NCI-H748 (cell line): ENCODE measurements around the gene ACTR8.

Source experiments
- DNase-seq: peaks from one replicate; lab custom pipeline; 2025; ENCODE audit not compliant: unreplicated experiment; lab: John Stamatoyannopoulos, UW

The ACTR8 gene

DNA sequence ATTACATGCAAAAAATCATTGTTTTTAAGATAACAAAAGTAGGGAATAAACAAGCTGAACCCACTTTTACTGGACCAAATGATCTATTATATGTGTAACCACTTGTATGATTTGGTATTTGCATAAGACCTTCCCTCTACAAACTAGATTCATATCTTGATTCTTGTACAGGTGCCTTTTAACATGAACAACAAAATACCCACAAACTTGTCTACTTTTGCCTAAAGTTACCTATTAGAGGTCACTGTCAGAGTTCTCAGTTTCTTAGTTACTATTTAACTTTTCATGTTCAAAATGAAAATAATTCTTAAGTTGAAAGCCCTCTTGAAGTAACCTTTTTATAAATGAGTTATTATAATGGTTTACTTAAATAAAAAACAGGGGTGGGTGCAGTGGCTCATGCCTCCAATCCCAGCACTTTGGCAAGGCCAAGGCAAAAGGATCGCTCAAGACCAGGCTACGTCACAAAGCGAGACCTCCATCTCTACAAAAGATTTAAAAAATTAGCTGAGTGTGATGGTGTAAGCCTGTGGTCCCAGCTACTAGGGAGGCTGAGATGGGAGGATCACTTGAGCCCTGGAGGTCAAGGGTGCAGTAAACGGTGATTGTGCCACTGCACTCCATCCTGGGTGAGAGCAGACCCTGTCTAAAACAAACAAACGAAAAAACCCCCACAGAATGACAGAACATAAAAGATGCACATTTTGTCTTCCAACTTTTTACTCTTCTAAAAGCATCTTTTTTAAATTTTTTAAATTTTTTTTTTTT is 16.0 kb downstream of the ACTR8 start:
- DNase-seq, result no peak

DNA sequence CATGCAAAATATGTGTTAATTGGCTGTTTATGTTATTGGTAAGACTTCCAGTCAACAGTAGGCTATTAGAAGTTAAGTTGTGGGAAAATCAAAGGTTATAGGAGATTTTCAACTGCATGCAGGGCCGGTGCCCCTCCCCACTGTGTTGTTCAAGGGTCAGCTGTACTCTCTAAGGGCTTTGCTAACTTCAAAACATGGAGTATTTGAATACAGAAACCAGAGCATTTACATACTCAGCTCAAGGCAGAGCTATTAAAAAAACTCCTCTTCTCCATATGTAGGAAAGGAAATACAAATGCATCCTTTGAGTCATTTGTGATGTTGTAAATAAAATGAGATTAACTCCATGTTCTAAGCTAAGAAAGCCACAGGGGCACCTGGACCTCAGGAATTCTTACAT is 18.8 kb downstream of the ACTR8 start:
- no peak for DNase-seq

DNA sequence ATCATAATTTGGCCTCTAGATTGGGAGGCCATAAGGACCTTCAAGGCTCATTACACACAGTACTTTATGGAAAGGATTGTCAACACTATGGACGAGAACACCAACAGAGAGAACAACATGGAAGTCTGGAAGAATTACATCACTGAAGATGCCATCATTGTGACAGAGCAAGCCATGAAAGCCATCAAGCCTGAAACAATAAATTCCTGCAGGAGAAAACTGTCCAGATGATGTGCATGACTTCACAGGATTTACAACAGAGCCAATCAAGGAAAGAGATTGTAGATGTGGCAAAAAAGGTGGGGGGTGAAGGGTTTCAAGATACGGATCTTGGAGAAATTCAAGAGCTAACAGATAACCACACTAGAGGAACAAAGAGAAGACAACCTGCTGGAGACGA is 19.7 kb downstream of the ACTR8 start:
- DNase-seq, result no peak

DNA sequence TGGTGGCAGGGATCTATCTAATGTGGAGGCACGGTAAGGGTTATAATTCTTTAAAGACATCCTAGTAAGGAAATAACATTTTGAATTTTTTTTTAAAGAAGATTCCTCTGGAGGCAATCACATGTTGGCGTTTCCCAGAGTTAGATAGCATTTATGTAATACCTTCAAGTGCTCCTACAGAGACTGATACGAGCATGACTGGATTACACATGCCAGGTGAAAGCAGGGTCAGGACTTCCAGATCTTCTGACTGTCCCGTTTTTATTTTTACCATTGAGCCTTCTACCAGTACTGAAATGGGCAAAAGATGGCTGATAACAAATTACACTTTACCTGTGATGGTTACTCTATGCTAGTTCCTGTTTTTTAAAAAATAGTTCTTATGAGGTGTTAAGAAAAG is 21.8 kb downstream of the ACTR8 start:
- DNase-seq, result no peak

DNA sequence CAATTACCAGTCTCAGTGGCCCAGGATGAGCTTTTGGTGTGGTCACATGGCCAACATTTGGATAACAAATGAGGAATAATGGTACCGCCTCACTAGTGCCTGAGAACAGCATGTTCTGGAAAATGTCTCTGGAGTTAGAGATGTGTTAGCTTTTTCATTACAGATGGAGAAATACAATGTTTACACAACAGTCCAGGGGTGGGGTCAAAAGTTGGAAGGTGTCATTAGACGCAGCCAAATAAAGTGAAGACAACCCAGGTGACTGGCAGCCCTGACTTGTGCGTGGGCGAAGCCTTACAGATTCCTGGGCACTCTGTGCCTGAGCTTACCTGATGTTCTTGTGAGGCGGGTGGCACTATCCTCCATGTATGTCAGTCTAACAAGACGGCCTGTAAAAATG is 22.8 kb downstream of the ACTR8 start:
- DNase-seq, result no peak

DNA sequence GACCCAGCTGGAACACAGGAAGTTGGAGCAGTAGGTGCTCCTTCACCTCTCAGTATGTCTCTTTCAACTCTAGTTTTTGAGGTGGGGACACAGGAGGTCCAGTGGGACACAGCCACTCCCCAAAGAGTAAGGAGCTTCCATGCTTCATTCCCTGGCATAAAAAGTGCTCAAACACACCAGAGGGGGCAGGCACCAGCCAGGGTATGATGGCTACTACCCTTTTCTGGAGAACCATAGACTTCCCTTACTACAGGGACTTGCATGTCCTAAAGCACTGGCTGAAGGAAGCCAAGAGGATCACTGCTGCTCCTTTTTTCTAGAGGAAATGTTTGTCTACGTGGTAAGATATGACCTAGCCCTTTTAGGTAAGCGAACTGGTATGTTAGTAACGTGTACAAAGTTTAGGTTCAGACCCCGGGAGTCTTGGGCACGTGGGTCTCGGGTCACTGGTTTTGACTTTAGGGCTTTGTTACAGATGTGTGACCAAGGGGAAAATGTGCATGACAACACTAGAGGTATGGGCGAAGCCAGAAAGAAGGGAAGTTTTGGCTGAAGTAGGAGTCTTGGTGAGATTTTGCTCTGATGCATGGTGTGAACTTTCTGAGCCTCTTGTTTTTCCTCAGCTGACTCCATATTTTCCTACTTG is 23.7 kb downstream of the ACTR8 start:
- no peak for DNase-seq

DNA sequence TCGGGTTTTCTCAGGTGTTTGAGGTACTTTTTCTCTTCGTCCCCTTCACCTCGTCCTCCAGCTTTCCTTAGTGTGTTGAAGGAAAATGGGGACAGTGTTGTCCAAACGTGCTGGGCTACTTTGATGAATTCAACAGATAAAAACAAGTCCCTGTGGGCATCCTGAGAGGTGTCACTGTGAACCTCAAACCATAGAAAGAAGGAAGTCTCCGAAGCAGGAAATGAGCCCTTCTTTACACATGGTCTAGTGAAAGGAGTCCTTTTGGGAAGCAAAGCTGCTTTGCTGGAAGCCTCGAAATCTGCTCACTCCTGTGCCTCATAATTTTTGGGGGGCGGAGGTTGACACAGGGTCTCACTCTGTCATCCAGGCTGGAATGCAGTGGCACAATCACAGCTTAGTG is 25.0 kb downstream of the ACTR8 start:
- DNase-seq, result no peak

DNA sequence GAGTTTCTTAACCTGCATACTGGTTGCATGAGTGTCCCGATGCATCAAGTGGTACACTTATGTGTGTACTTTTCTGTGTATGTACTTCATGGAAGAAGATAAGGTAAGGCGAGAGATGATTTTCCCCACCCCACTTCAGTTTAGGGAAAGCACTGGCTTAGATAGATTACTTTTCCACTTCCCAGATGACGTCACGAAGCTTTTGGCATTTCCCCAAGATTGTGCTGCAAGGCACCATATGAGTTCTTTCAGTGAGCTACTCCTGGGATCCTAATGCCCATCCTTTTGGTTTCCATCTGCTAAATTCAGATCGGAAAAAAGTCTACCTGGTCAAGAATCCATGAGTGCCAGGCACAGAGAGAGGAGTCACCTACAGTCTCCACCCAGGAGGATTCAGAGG is 31.1 kb downstream of the ACTR8 start:
- no peak for DNase-seq

DNA sequence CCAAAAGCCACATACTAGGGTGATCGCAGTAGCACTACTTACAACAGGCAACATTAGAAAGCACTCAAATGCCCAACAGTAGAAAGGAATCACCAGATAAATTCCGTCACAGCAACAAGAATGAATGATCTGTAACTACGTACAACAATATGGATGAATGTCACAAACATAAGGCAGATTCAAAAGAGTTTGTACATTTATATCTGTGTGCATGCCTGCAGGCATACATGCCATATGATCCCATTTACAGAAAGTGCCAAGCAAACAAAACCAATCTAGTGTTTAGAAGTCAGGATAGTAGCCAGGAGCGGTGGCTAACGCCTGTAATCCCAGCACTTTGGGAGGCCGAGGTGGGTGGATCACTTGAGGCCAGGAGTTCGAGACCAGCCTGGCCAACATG is 32.0 kb downstream of the ACTR8 start:
- no peak for DNase-seq

DNA sequence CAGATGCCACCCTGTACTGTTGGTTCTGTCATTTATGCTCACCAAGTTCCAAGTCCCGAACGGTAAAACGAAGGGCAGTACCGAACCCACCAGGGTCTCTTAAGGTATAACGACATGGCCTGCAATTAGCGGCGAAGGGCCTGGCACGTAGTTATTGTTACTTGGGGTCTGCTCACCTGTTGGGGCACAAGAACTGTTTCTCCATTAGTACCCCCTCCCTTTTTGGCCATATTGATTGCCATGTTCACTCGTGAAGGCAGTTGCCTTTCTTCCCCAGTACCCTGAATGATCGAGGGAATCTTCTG is 35.1 kb downstream of the ACTR8 start:
- peak; percentile 37 for DNase-seq

DNA sequence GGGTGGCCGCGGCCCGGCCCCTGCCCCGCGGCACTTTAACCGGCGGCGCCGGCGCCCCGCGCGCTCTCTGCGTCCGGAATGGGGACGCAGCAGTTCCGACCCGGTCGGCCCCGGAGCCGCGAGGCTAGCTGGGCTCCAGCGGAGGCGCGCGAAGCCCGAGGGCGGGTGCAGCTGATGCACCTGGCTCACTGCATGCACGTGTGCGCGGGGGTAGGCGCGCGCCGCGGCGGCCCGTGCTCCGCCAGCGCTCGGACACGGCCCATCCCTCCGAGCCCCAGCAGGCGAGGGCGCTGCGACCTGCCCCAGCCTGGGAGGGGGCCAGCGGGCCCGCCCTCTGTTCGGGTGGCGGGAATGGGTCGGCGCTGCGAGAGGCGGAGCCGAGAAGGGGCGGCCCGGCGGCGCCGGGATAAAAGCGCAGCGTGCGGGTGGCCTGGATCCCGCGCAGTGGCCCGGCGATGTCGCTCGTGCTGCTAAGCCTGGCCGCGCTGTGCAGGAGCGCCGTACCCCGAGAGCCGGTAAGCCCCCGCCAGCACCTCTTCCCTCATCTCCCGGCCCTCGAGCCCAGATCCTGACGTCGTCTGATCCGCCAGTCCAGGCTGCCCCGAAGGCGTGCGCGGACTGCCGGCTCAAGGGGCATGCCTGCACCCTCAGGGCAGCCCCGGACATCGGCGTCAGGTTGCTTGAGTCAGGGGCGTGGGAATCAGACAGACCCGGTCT is 35.7 kb downstream of the ACTR8 start, which contains the start of the genes CHDH and IL17RB:
Gene CHDH (minus strand): TSS at position 286 of the 717 bp plus-strand sequence. CDS start 22,411 bp downstream, outside the sequence.
Gene IL17RB (plus strand): TSS at position 435 of the 717 bp plus-strand sequence. CDS start 21 bp downstream, at position 456.
- peak; percentile 71 for DNase-seq

DNA sequence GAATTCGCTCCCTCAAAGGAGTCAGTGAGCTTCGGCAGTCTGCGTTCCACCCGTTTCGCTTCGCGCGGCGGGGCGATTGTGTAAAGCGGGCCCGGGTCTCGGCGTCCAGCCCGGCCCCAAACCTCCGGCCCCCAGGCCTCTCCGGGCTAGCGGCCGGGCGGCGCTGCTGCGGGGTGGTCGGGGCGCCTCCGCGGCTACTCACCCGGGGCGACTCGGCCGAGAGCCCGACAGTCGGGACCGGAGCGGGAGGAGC is 36.1 kb downstream of the ACTR8 start:
- DNase-seq, result no peak

DNA sequence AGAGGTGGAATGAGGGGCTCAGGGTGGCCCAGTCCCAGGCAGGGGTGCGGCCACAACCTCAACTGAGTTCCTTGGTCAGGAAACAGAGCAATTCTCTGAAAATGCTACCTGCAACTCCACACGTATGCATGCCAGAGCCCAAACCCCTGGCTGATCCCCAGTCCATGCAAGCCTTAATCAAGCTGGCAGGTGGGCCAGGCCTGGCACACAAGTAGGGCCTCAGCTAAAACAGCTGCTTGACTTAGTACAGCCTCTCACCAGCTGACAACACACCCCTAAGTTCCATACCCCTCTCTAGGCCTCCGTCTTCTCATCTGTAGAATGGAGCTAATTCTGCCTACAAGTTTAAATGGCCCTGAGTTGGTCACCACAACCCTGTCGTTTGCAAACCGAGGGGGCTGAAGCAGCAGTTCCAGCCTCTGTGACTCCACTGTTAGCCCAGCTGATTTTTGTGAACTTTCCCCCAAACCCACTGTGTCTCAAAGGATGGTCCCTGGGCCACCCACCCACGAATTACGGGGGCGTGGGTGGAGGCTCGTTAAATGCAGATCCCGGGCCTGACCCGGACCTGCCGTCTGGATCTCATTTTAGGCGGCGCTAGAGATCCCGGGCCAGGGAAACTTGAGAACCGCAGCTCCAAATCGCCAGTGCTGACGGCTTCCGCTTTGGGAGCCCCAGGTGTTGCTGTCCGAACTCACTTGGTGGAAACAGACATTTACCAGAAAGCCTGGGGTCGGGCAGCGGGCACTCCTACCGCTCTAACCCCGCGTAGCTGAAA is 36.7 kb downstream of the ACTR8 start:
- peak; percentile 39 for DNase-seq

DNA sequence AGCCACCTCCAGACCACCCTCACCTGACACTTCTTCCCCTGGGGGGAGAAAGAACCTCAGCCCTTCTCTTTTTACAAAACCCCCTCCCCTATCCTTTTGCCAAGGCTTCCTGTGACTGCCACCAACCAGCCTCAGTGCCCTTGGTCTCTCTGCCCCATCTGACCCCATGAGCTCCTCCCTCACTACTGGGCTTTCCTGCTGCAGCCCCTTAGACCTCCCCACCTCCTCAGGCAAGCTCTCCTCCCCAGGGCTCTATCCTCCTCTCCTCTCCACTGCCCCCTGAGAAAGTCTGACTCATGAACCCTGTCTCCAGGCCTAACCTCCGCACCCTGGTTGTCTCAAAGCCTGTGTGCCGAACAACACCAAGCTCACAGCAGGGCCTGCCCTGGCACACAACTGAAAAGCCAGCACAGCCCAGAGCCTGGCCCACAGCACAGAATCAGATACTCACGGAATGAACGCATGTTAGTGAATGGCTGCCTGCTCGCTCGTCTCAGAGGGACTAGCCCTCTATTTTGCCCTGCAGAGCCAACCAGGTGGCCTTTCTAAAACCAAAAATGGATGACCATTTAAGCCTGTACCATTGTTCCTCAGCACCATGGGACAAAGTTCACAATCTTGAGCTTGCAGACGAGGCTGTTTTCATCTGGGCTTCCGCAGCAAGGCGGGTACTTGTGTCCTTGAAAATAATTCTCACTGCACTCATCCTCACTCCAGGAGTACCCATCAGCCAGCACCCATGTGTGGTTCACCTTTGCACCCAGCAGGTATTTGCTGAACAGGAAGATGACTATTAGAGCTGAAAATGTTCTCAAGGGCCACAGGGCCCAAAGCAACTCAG is 37.5 kb downstream of the ACTR8 start:
- DNase-seq, result no peak

DNA sequence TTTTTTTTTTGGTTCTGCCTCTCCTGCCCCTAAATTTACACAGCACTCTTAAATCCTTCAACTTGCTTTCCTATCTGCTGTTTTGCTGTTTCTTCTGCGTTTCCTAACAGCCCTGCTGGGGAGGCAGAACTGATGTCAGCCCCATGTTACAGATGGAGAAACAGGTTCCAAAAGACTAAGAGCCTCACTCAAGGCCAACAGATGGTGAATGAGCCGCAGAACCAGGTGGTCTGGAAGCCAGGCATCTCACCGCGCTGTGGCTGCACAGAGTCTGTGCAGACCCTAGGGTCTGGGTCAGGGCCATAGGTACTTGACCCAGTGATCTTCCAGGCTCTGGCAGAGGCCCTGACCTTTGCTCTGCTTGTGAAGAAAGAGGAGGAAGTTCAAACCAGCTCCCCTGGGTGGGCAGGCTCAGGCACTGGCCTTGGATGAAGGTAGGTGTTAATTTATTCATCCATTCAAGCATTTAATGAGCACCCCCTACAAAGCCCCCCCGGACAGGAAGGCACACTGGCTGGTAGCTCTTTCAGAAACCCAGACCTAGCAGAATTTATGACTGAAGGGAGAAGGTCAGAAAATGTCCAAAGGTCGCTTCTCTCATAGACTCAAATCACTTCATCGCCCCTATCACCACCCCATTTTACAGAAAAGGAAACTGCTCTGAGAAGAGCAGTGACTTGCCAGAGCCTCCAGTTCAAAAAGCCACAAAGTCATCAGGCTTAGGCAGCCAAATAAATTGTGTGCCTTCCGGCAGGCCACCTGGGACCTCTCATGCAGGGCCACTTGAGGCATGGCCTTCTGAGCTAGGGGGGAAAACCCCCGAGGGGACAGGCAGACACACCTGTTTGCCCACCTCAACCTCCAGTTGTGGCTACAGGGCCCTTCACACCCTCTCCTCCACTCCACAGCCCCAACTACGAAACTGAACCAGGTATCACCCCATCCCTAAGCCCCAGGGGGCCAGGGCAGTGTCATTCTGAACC is 38.5 kb downstream of the ACTR8 start:
- no peak for DNase-seq

DNA sequence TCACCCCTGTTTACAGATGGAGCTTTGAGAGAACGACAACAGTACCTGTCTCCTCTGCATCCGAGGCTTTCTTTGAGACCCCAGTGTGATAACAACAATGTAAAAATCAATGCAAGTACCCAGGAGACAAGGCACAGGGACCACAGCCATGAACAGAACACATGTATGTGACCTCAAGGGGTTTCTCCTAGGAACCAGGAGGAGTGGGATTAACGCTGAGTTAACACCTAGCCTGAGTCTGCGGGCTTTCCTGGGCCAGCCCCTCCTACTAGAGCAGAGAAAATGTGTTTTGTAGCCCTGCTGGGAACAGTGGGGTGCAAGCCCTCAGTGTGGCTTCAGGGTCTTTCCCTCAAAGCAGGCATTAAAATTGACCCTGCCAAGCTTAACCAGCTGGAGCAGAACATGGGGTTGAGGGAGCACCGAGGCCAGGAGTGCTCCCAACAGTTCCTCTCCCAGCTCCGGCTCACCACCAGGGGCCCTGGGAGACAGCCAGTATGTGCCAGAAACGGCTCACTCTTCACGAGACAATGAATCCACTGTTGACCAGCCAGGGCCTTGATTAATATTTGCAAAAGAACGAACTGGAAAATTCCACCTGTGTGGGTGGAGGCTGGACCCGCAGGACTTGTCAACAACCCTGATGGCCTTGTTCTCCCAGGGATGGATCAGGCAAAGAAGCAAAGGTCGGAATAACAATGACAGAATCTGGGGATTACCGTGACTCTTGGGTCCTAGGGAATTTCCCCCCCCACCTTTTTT is 39.3 kb downstream of the ACTR8 start:
- peak; percentile 80 for DNase-seq

DNA sequence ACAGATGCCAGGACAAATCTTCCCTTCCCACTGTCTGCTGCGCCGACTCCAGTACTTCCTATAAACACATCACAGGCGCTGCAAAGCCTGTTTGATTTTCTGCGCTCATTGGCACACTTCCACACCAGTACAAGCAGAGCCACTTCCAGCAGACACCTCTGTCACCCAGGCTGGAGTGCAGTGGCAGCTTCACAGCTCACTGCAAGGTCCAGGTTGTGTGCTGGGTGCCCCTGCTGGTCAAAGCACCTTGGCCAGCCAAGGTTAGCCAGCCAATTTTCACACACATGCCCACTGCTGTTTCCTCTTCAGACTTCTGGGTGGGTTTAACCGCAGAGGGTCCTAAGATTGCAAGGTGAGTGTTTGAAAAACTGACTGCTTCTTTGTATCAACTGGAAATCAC is 40.7 kb downstream of the ACTR8 start:
- no peak for DNase-seq

DNA sequence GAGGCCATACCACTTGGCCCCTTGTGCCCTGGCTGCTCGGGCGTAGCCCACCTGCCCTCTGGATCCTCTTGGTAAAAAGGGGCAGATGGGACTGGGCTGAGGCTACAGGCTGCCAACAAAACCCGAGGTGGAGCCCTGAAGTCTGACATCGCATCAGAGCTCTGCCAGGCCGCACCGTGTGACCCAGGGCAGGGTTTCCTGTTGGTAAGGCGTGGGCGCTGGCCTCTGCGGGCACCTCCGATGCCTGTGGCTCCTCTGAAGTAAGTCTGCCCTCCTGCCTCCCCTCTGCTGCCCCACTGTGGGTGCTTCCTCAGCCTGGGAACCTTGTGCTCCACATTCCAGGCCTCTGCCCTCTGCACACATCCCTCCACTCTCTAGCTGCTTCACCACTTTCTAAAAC is 44.6 kb downstream of the ACTR8 start:
- no peak for DNase-seq
